Heart left ventricle (tissue), 13 donors: ENCODE data around the gene ARPC2.

ENCODE experiments used
- CTCF ChIP-seq, 12 donors: fragments of 200-600 bp; sonication (generic) in 4 of 12; IDR thresholded peaks; one replicate each; pipeline versions ENCODE4 v1.5.0 to v1.8.0; 2018 to 2022; ENCODE audit warnings: antibody characterized with exemption in 12 of 12, mild to moderate bottlenecking in 5 of 12
- POLR2A ChIP-seq, 2 donors: fragments of 450-650 bp; IDR thresholded peaks; one replicate each; pipeline ENCODE4 v1.6.1; 2017; ENCODE audit warnings: antibody characterized with exemption in 2 of 2, mild to moderate bottlenecking in 2 of 2, moderate library complexity in 2 of 2
- donor health status: ischemic (EF 13 %, LVEDD 7.1; RV severe dilation, severe dysfunction).
- donor health status: DM: no; HTN: yes; CAD: no.
- donor health status: DM: no; HTN: no; CAD: no.
- donor health status: ischemic (EF 25% LVEDD 6.9; RV normal size, moderate dysfunction).
- donor health status: ischemic (EF 25% LVEDD 5.7; RV mildly dilated, moderate dysfunction).
- donor health status: ischemic (EF 35%, LVEDD 5.7; RV mildly dilated, moderate dysfunction).
- donor health status: nonischemic (EF 11% LVEDD 7.7; RV severe dilation, severe dysfunction).
- donor health status: DM: yes; HTN: yes; CAD: no.
- donor health status: PGD.
- donor health status: ischemic (EF 29% LVEDD 5.4; RV normal size, mild dysfunction).
- donor health status: nonischemic (EF 23%, LVEDD 6.1; RV moderate dilation, normal function).

GRCh38 chr2:218234521-218234920 is 17.5 kb downstream of the ARPC2 start:
- TF ChIP-seq CTCF (IDR thresholded peaks at IDR 0.05) (no peak), POLR2A (IDR thresholded peaks at IDR 0.05) (no peak)
